Iris pigment epithelial cell (primary cell): ENCODE measurements around the gene CRYL1.

Source experiments
- DNase-seq: peaks from one replicate; pipeline ENCODE4 v3.0.0-alpha.2; 2011; ENCODE audit warnings: low read depth

Gene CRYL1

GRCh38 chr13:20526664-20527063 lies 1.0 kb upstream of the CRYL1 start:
- no peak for DNase-seq

- no peak for DNase-seq
Measured at GRCh38 chr13:20525144-20525600, 485 bp downstream of the CRYL1 start.

- no peak for DNase-seq
Measured at GRCh38 chr13:20521364-20522115, 4.1 kb downstream of the CRYL1 start.

- no peak for DNase-seq
Measured at GRCh38 chr13:20519875-20520274, 5.8 kb downstream of the CRYL1 start.

GRCh38 chr13:20518660-20519100 lies 7.0 kb downstream of the CRYL1 start:
- no peak for DNase-seq

- no peak for DNase-seq
Measured at GRCh38 chr13:20514866-20515265, 10.8 kb downstream of the CRYL1 start.

GRCh38 chr13:20513466-20513995 lies 12.1 kb downstream of the CRYL1 start:
- no peak for DNase-seq

- DNase-seq: no peak
Measured at GRCh38 chr13:20512042-20512683, 13.5 kb downstream of the CRYL1 start.

- DNase-seq: no peak
Measured at GRCh38 chr13:20506696-20507095, 19.0 kb downstream of the CRYL1 start.

- DNase-seq: no peak
Measured at GRCh38 chr13:20505405-20506366, 20.0 kb downstream of the CRYL1 start.

GRCh38 chr13:20503088-20504083 lies 22.3 kb downstream of the CRYL1 start:
- DNase-seq: no peak

- DNase-seq: no peak
Measured at GRCh38 chr13:20501592-20501991, 24.1 kb downstream of the CRYL1 start.

- DNase-seq: no peak
Measured at GRCh38 chr13:20501120-20501519, 24.5 kb downstream of the CRYL1 start.

GRCh38 chr13:20499986-20500385 lies 25.7 kb downstream of the CRYL1 start:
- DNase-seq: no peak

- no peak for DNase-seq
Measured at GRCh38 chr13:20498659-20499058, 27.0 kb downstream of the CRYL1 start.

- no peak for DNase-seq
Measured at GRCh38 chr13:20498129-20498528, 27.5 kb downstream of the CRYL1 start.

- no peak for DNase-seq
Measured at GRCh38 chr13:20497006-20497775, 28.5 kb downstream of the CRYL1 start.

GRCh38 chr13:20495087-20496023 lies 30.3 kb downstream of the CRYL1 start:
- peak; percentile 58 for DNase-seq

- DNase-seq: no peak
Measured at GRCh38 chr13:20494656-20495055, 31.0 kb downstream of the CRYL1 start.
